Upper lobe of left lung (tissue), 4 donors: Measurements from ENCODE around the gene FAR1.

Experiments
- EP300 ChIP-seq, 4 donors: sonication (generic); formaldehyde crosslinking; IDR thresholded peaks; one replicate each; pipeline ENCODE4 v1.5.1; 2017; ENCODE audit warnings: antibody characterized with exemption in 4 of 4, control low read depth in 2 of 4
- POLR2A ChIP-seq, 4 donors: fragments of 450-650 bp; IDR thresholded peaks; one replicate each; pipeline ENCODE4 v1.5.1; 2016 to 2017; ENCODE audit warnings: antibody characterized with exemption in 4 of 4, mild to moderate bottlenecking in 2 of 4
- POLR2AphosphoS5 ChIP-seq, 2 donors: sonication (generic); formaldehyde crosslinking; IDR thresholded peaks; one replicate each; pipeline ENCODE4 v1.5.1; 2017; ENCODE audit warnings: antibody characterized with exemption in 2 of 2
- TF ChIP-seq, protein P1 (sequence below), 6 experiments: fragments of 450-650 bp in 4 of 6; fragments of 200-600 bp in 2 of 6; sonication (generic) in 2 of 6; IDR thresholded peaks; one replicate each; pipeline ENCODE4 v1.5.1; 2016 to 2019; ENCODE audit warnings: antibody characterized with exemption in 6 of 6

- TF ChIP-seq POLR2A (IDR thresholded peaks at IDR 0.05) (no peak), POLR2AphosphoS5 (IDR thresholded peaks at IDR 0.05) (no peak), EP300 (IDR thresholded peaks at IDR 0.05) (no peak)
- TF ChIP-seq, protein P1, sequence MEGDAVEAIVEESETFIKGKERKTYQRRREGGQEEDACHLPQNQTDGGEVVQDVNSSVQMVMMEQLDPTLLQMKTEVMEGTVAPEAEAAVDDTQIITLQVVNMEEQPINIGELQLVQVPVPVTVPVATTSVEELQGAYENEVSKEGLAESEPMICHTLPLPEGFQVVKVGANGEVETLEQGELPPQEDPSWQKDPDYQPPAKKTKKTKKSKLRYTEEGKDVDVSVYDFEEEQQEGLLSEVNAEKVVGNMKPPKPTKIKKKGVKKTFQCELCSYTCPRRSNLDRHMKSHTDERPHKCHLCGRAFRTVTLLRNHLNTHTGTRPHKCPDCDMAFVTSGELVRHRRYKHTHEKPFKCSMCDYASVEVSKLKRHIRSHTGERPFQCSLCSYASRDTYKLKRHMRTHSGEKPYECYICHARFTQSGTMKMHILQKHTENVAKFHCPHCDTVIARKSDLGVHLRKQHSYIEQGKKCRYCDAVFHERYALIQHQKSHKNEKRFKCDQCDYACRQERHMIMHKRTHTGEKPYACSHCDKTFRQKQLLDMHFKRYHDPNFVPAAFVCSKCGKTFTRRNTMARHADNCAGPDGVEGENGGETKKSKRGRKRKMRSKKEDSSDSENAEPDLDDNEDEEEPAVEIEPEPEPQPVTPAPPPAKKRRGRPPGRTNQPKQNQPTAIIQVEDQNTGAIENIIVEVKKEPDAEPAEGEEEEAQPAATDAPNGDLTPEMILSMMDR (IDR thresholded peaks at IDR 0.05) = no peak
Measured at GRCh38 chr11:13699870-13700269, 31.4 kb downstream of the FAR1 start.
